Lung (tissue), 12 donors: ENCODE results near the gene ARHGEF28. TPM values are rescaled to one million over a fixed set of nuclear protein-coding genes. Genes with fewer than 3 reads are reported as not detected.

Experiments
- ATAC-seq: fragments of 200-7000 bp; cut with Tn5 transposase; one replicate; pipeline ENCODE4 v1.9.1; 2020; ENCODE audit warnings: moderate number of reproducible peaks; ENCODE audit not compliant: insufficient read depth, low FRiP score
- DNase-seq, 3 donors: peaks; one replicate each; pipeline ENCODE4 v3.0.0-alpha.2; 2013 to 2017
- H3K27ac ChIP-seq, 2 donors: one replicate each; pipeline ENCODE4 v1.5.1; 2013; ENCODE audit warnings: mild to moderate bottlenecking in 2 of 2, moderate library complexity in 2 of 2, control low read depth in 1 of 2, inconsistent platforms in 1 of 2, low read depth in 1 of 2, low read length in 1 of 2
- H3K27me3 ChIP-seq, 3 donors: one replicate each; pipeline ENCODE4 v1.5.1; 2013; ENCODE audit warnings: low read length in 2 of 3; ENCODE audit not compliant: control insufficient read depth in 3 of 3, insufficient read depth in 3 of 3
- H3K36me3 ChIP-seq, 4 donors: one replicate each; pipeline ENCODE4 v1.5.1; 2013; ENCODE audit warnings: low read length in 4 of 4, mild to moderate bottlenecking in 1 of 4, moderate library complexity in 1 of 4; ENCODE audit not compliant: control insufficient read depth in 4 of 4, insufficient read depth in 4 of 4
- H3K4me1 ChIP-seq, 5 donors: one replicate each; pipeline ENCODE4 v1.5.1; 2013; ENCODE audit warnings: low read length in 5 of 5, mild to moderate bottlenecking in 2 of 5, moderate library complexity in 1 of 5; ENCODE audit not compliant: control insufficient read depth in 5 of 5, insufficient read depth in 5 of 5
- H3K4me3 ChIP-seq: one replicate; pipeline ENCODE4 v1.5.1; 2013; ENCODE audit warnings: mild to moderate bottlenecking, control low read depth, moderate library complexity
- H3K9ac ChIP-seq, 2 donors: one replicate each; pipeline ENCODE4 v1.5.1; 2013; ENCODE audit warnings: low read length in 2 of 2, control low read depth in 1 of 2; ENCODE audit not compliant: insufficient read depth in 1 of 2
- H3K9me3 ChIP-seq, 4 donors: one replicate each; pipeline ENCODE4 v1.5.1; 2013; ENCODE audit warnings: low read length in 3 of 4, mild to moderate bottlenecking in 1 of 4, moderate library complexity in 1 of 4; ENCODE audit not compliant: control insufficient read depth in 4 of 4, insufficient read depth in 3 of 4
- WGBS, 2 donors: extraction: QIAGEN DNeasy Blood & Tissue Kit; methylation state at CpG; one replicate each; pipeline ENCODE4 v1.1.7; 2013; 5-methylcytosine and 5-hydroxymethylcytosine counted together
- polyA plus RNA-seq, 2 donors: library from polyadenylated mRNA; stranded (reverse); fragments of 200-250 nt; gene quantifications; one replicate each; pipeline ENCODE4 v1.2.1, GENCODE V29; 2013
- total RNA-seq, 2 donors: library from RNA; depleted of rRNA in 1 of 2; stranded (reverse); fragments of >200 nt in 1 of 2; gene quantifications; one replicate each; pipeline ENCODE4 v1.2.1, GENCODE V29; 2014 to 2021
- TF ChIP-seq, protein P1 (sequence below): IDR thresholded peaks from 2 replicates; pipeline ENCODE4 v1.5.1; 2012; ENCODE audit warnings: mild to moderate bottlenecking; ENCODE audit errors: control extremely low read depth, extremely low read depth
- donor health status: control.
- donor health status: control.
- donor health status: Bipolar disorder and iron deficiency.
- donor health status: healthy.
- donor health status: DM: yes; HTN: yes; CAD: no.

Gene ARHGEF28
- total and polyA plus RNA-seq, 4 donors = 3.0 to 13.0 (median 10.0) TPM

DNA sequence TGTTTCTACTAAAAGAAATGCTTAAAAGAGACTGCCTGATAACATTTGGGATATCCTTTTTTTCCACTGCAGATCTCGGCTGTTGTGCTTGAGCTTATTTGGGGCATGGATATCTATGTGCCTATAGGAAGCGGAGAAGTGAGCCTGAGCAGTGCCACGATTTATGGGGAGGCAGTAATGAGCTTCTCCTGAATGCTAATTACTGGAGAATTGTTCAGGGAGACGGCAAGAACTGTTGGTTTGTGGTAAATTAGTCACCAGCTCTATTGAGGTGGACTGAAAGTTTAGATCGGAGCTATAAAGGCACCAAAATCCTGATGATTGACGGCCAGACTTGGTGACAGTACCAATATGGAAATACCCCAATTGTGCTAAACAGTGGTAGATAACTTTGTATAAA lies 186.5 kb downstream of the ARHGEF28 start:
- H3K9ac ChIP-seq = no peak overlapping the region
- H3K36me3 ChIP-seq = no peaks in the 10 kb centered on the region
- no peaks in the 10 kb centered on the region for H3K9me3 ChIP-seq
- no peak overlapping the region for H3K27ac ChIP-seq
- TF ChIP-seq, protein P1, sequence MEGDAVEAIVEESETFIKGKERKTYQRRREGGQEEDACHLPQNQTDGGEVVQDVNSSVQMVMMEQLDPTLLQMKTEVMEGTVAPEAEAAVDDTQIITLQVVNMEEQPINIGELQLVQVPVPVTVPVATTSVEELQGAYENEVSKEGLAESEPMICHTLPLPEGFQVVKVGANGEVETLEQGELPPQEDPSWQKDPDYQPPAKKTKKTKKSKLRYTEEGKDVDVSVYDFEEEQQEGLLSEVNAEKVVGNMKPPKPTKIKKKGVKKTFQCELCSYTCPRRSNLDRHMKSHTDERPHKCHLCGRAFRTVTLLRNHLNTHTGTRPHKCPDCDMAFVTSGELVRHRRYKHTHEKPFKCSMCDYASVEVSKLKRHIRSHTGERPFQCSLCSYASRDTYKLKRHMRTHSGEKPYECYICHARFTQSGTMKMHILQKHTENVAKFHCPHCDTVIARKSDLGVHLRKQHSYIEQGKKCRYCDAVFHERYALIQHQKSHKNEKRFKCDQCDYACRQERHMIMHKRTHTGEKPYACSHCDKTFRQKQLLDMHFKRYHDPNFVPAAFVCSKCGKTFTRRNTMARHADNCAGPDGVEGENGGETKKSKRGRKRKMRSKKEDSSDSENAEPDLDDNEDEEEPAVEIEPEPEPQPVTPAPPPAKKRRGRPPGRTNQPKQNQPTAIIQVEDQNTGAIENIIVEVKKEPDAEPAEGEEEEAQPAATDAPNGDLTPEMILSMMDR = no peak
- WGBS, 2 donors = 61 to 80% methylated on average over 6 of the region's 6 CpGs
- peaks cover 0 to 1% (median 0%) of the 10 kb centered on the region in 5 donors for H3K4me1 ChIP-seq
- ATAC-seq (no peak), DNase-seq (no peak)
- no peak overlapping the region for H3K4me3 ChIP-seq
- no peaks in the 10 kb centered on the region for H3K27me3 ChIP-seq

DNA sequence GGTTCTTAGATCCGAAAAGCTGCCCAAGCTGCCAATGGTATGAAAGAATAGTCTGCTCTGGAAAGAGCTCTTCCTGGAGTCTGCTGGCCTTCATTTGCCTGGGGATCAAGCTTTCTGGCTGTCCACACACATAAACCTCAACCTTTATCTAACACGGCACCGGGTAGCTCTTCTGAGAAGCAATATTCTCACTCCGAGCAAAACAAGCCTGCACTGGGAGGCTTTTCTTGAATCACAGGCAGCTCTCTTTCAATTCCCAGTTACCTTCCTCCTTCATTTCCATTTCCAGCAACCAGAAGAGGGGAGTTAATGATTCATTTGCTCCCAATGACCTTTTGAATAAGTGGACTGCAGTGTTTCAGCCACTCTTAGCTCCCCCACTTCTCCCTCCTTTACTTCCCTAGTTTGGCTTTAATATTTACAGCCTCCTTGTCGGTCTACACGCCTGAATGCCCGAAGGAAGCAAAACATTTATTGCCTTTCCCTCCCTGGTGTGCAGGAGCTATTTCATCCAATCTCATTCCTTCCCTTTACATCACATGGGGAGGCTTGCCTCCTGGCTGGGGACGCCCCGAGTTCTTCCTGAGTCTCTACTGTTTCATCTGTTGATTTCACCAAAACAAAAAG lies 187.1 kb downstream of the ARHGEF28 start:
- WGBS, 2 donors = 58 to 63% methylated on average over 9 of the region's 9 CpGs
- TF ChIP-seq, protein P1 = no peak
- Histone ChIP-seq H3K4me1 (peaks cover 0 to 1% (median 0%) of the 10 kb centered on the region in 5 donors), H3K36me3 (no peaks in the 10 kb centered on the region), H3K9ac (no peak overlapping the region), H3K4me3 (no peak overlapping the region), H3K9me3 (no peaks in the 10 kb centered on the region), H3K27ac (peak overlapping the region in 1 of 2 donors; percentile 76), H3K27me3 (no peaks in the 10 kb centered on the region)
- ATAC-seq = peak; percentile 59
- no peak for DNase-seq

DNA sequence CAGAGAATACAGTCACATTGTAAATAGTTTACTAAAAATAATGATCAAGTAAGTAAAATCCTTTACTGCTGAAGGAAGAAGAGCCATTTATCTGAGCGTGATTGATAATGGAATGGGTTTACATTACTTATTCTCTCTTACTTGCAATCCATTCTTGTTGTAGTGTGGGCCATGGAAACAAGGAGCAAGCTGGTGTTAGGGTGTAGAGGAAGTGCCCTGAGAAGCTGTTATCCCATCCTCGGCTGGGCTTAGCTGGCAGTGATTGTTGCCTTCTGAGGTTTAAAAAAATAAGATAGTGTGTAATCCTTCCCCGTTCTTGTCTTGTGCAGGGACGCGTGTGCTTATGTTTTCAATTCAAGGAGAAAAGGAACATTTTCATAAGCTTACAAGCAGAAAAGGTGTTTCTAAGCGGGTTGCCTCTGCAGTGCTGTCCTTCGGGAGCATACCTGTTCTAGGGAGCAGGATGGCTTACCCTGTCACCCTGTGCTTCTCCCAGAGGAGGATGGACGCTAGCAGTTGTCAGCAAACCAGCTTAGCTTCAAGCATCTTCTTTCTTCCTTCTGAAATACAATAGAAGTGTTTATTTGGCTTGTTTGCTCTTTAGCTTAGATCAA lies 188.3 kb downstream of the ARHGEF28 start:
- ATAC-seq (no peak), DNase-seq (no peak)
- WGBS, 2 donors = 70 to 78% methylated on average over 8 of the region's 8 CpGs
- Histone ChIP-seq H3K36me3 (no peaks in the 10 kb centered on the region), H3K4me3 (no peak overlapping the region), H3K27me3 (no peaks in the 10 kb centered on the region), H3K9me3 (no peaks in the 10 kb centered on the region), H3K9ac (peak overlapping the region in 1 of 2 donors; percentile 0), H3K27ac (no peak overlapping the region), H3K4me1 (peaks cover 0 to 1% (median 0%) of the 10 kb centered on the region in 5 donors)
- TF ChIP-seq, protein P1 = no peak
